Gastrocnemius medialis (tissue), 4 donors: ENCODE results near the gene ZIC2. TPM values are rescaled to one million over a fixed set of nuclear protein-coding genes. Genes with fewer than 3 reads are reported as not detected.
"Not testable (repeated sequence)": the region's sequence is repeated elsewhere in the genome, so short reads cannot be mapped to it uniquely, and the experiment has no call there.

ENCODE experiments used
- ATAC-seq, 2 donors: fragments of 150-250 bp; one replicate each; pipeline ENCODE4 v1.9.1; 2016
- DNase-seq, 2 donors: peaks; one replicate each; pipeline ENCODE4 v3.0.0-alpha.2; 2019
- H3K27ac ChIP-seq, 4 donors: fragments of 200-600 bp; sonication (generic); 1 replicate in 1 of 4; 2 replicates in 3 of 4; pipeline ENCODE4 v1.5.1; 2016 to 2018; ENCODE audit warnings: mild to moderate bottlenecking in 2 of 4, moderate library complexity in 1 of 4
- H3K27me3 ChIP-seq, 3 donors: fragments of 200-600 bp; sonication (generic) in 2 of 3; 1 replicate in 1 of 3; 2 replicates in 2 of 3; pipeline versions ENCODE4 v1.5.1 to v1.6.0; 2016 to 2019; ENCODE audit warnings: mild to moderate bottlenecking in 1 of 3, moderate library complexity in 1 of 3
- H3K36me3 ChIP-seq, 2 donors: fragments of 200-600 bp; sonication (generic) in 1 of 2; one replicate each; pipeline ENCODE4 v1.5.1; 2017 to 2018
- H3K4me1 ChIP-seq, 2 donors: fragments of 200-600 bp; sonication (generic) in 1 of 2; one replicate each; pipeline ENCODE4 v1.5.1; 2016 to 2017; ENCODE audit warnings: mild to moderate bottlenecking in 2 of 2
- H3K4me3 ChIP-seq, 4 donors: fragments of 200-600 bp; sonication (generic) in 3 of 4; 1 replicate in 1 of 4; 2 replicates in 3 of 4; pipeline ENCODE4 v1.5.1; 2016 to 2019; ENCODE audit warnings: mild to moderate bottlenecking in 2 of 4
- H3K9me3 ChIP-seq, 3 donors: fragments of 200-600 bp; sonication (generic) in 2 of 3; 1 replicate in 1 of 3; 2 replicates in 2 of 3; pipeline ENCODE4 v1.5.1; 2016 to 2019
- CTCF ChIP-seq, 5 experiments: fragments of 450-650 bp in 3 of 5; fragments of 200-600 bp in 2 of 5; sonication (generic) in 2 of 5; IDR thresholded peaks in 4 of 5; conservative IDR thresholded peaks in 1 of 5; 1 replicate in 4 of 5; 2 replicates in 1 of 5; pipeline ENCODE4 v1.5.1; 2016 to 2019; ENCODE audit warnings: antibody characterized with exemption in 5 of 5, mild to moderate bottlenecking in 3 of 5, moderate library complexity in 3 of 5
- POLR2A ChIP-seq, 2 donors: fragments of 450-650 bp; IDR thresholded peaks; one replicate each; pipeline ENCODE4 v1.6.1; 2017; ENCODE audit warnings: antibody characterized with exemption in 2 of 2, mild to moderate bottlenecking in 2 of 2, moderate library complexity in 2 of 2
- in situ Hi-C, 4 donors: fragments of 200-750 bp; cut with MboI; loops; one replicate each; pipeline versions ENCODE4 v1.15.0 to v1.8.0; 2017; ENCODE audit warnings: low sequenced_read_pairs in 4 of 4
- intact Hi-C: fragments of 100-400 bp; cut with DNase I; formaldehyde crosslinking; loops from one replicate; pipeline ENCODE4 v1.15.1; 2023; ENCODE audit warnings: low total_unique reads
- total RNA-seq, 4 donors: library from RNA; depleted of rRNA; stranded (reverse); fragments of >200 nt; gene quantifications; one replicate each; pipeline versions ENCODE4 v1.1.0 to v1.2.3, GENCODE V29; 2016

ZIC2 gene
- total RNA-seq, 4 donors from 2014 or later, result not detected

GRCh38 chr13:99941911-99942310, 39.7 kb upstream of the ZIC2 start:
- no peak overlapping the region for H3K27ac ChIP-seq
- no peaks in the 10 kb centered on the region for H3K9me3 ChIP-seq
- H3K4me3 ChIP-seq, result no peak overlapping the region
- H3K36me3 ChIP-seq, result no peaks in the 10 kb centered on the region
- no peaks in the 10 kb centered on the region for H3K4me1 ChIP-seq
- TF ChIP-seq CTCF (IDR thresholded peaks at IDR 0.05 in 4 of 5, conservative IDR thresholded peaks at IDR 0.05 in 1 of 5) (no peak), POLR2A (IDR thresholded peaks at IDR 0.05) (no peak)
- DNase-seq (no peak), ATAC-seq (no peak)
- intact Hi-C loops (no loop called here), in situ Hi-C loops (no loop called here)
- H3K27me3 ChIP-seq, result peaks cover 17 to 44% (median 35%) of the 10 kb centered on the region in 3 donors

- in situ Hi-C loops, result no loop called here
- TF ChIP-seq POLR2A (IDR thresholded peaks at IDR 0.05) (no peak), CTCF (IDR thresholded peaks at IDR 0.05 in 4 of 5, conservative IDR thresholded peaks at IDR 0.05 in 1 of 5) (no peak)
- H3K27me3 ChIP-seq, result peaks cover 26 to 53% (median 46%) of the 10 kb centered on the region in 3 donors
Measured at GRCh38 chr13:99944102-99944501, 37.5 kb upstream of the ZIC2 start.

GRCh38 chr13:99944606-99945005, 37.0 kb upstream of the ZIC2 start:
- Histone ChIP-seq H3K36me3 (no peaks in the 10 kb centered on the region), H3K9me3 (no peaks in the 10 kb centered on the region), H3K27ac (no peak overlapping the region), H3K27me3 (peaks cover 30 to 53% (median 51%) of the 10 kb centered on the region in 3 donors), H3K4me1 (no peaks in the 10 kb centered on the region), H3K4me3 (no peak overlapping the region)
- intact Hi-C loops (no loop called here), in situ Hi-C loops (no loop called here)
- no peak for ATAC-seq
- TF ChIP-seq CTCF (IDR thresholded peaks at IDR 0.05 in 4 of 5, conservative IDR thresholded peaks at IDR 0.05 in 1 of 5) (no peak), POLR2A (IDR thresholded peaks at IDR 0.05) (no peak)
- DNase-seq, result no peak

More at GRCh38 chr13:99944102-99944501, 37.5 kb upstream of the ZIC2 start:
- no peaks in the 10 kb centered on the region for H3K36me3 ChIP-seq
- H3K9me3 ChIP-seq, result no peaks in the 10 kb centered on the region
- no peak overlapping the region for H3K27ac ChIP-seq
- no peaks in the 10 kb centered on the region for H3K4me1 ChIP-seq
- ATAC-seq (no peak), DNase-seq (no peak)
- H3K4me3 ChIP-seq, result no peak overlapping the region
- intact Hi-C loops, result no loop called here

- in situ Hi-C loops, H3K4me3 ChIP-seq, H3K36me3 ChIP-seq, H3K27ac ChIP-seq, ATAC-seq, H3K9me3 ChIP-seq, H3K4me1 ChIP-seq, intact Hi-C loops, DNase-seq: not testable (repeated sequence)
- peaks cover 39 to 58% (median 50%) of the 10 kb centered on the region in 3 donors for H3K27me3 ChIP-seq
Measured at GRCh38 chr13:99945515-99945914, 36.1 kb upstream of the ZIC2 start.

GRCh38 chr13:99947666-99948065, 33.9 kb upstream of the ZIC2 start:
- in situ Hi-C loops (no loop called here), intact Hi-C loops (no loop called here)
- DNase-seq, result no peak
- H3K36me3 ChIP-seq, result no peaks in the 10 kb centered on the region
- H3K27me3 ChIP-seq, result peaks cover 32 to 61% (median 58%) of the 10 kb centered on the region in 3 donors
- H3K4me3 ChIP-seq, result no peak overlapping the region
- H3K9me3 ChIP-seq, result no peaks in the 10 kb centered on the region
- no peak overlapping the region for H3K27ac ChIP-seq
- no peak for ATAC-seq
- TF ChIP-seq POLR2A (IDR thresholded peaks at IDR 0.05) (no peak), CTCF (IDR thresholded peaks at IDR 0.05 in 4 of 5, conservative IDR thresholded peaks at IDR 0.05 in 1 of 5) (no peak)
- no peaks in the 10 kb centered on the region for H3K4me1 ChIP-seq
